Kidney (tissue), 2 donors: ENCODE results near the gene C5orf22. TPM values are rescaled to one million over a fixed set of nuclear protein-coding genes. Genes with fewer than 3 reads are reported as not detected.

Source experiments
- polyA plus RNA-seq: library from polyadenylated mRNA; stranded (reverse); fragments of 350-450 nt; fragmentation: Illumina TruSeq; extraction: RNeasy Lipid Tissue Mini Kit (QIAGEN cat#74804); gene quantifications from one replicate; pipeline ENCODE4 v1.2.3, GENCODE V29; 2014; ENCODE audit warnings: low read depth, low replicate concordance; ENCODE audit not compliant: insufficient read depth
- total RNA-seq: library from RNA; stranded (reverse); fragmentation: NEBNext Ultra II Directional; extraction: Animal tissue kit (Norgen Biotek cat#: 25700); gene quantifications from one replicate; pipeline ENCODE4 v1.2.1, GENCODE V29; 2021
- donor health status: DM: yes; HTN: yes; CAD: no.

C5orf22 gene
- total and polyA plus RNA-seq, 2 donors from 2014 or later = 8.2 to 22.5 TPM

Other genes with a start within 250 kb of the C5orf22 start
- gene DROSHA, start 208 bp upstream of the C5orf22 start, total RNA-seq = 51.6 TPM
- 39.9 TPM for gene DROSHA, start 208 bp upstream of the C5orf22 start, polyA plus RNA-seq
- 14.8 TPM for gene PDZD2, start 106.8 kb downstream of the C5orf22 start, total RNA-seq
- gene PDZD2, start 106.8 kb downstream of the C5orf22 start, polyA plus RNA-seq = 6.2 TPM